ENCODE data around the gene FAH. TPM values are rescaled to one million over a fixed set of nuclear protein-coding genes. Genes with fewer than 3 reads are reported as not detected.

Gene FAH
- total RNA-seq, 2 experiments from 2014 or later: 32.0 to 34.6 TPM

GRCh38 chr15:80182611-80183261, 29.9 kb downstream of the FAH start:
- Mint-ChIP-seq H3K27ac (no peak overlapping the region), H3K4me3 (no peak overlapping the region), H3K27me3 (no peaks in the 10 kb centered on the region), H3K4me1 (peaks cover 2% of the 10 kb centered on the region), H3K9me3 (peaks cover 2% of the 10 kb centered on the region), H3K36me3 (peaks cover 50% of the 10 kb centered on the region)
- POLR2A ChIA-PET: no interaction called here
- ATAC-seq (ENCODE audit: low read depth) (no peak), DNase-seq (no peak)

GRCh38 chr15:80183306-80183705, 30.5 kb downstream of the FAH start:
- Mint-ChIP-seq H3K4me1 (peaks cover 2% of the 10 kb centered on the region), H3K4me3 (no peak overlapping the region), H3K9me3 (peaks cover 2% of the 10 kb centered on the region), H3K27me3 (no peaks in the 10 kb centered on the region), H3K36me3 (peaks cover 52% of the 10 kb centered on the region), H3K27ac (no peak overlapping the region)
- POLR2A ChIA-PET: no interaction called here
- no peak for DNase-seq
- no peak for ATAC-seq (ENCODE audit: low read depth)

- Mint-ChIP-seq H3K27me3 (no peaks in the 10 kb centered on the region), H3K4me1 (peaks cover 2% of the 10 kb centered on the region), H3K4me3 (no peak overlapping the region), H3K36me3 (peaks cover 56% of the 10 kb centered on the region), H3K27ac (no peak overlapping the region), H3K9me3 (peaks cover 2% of the 10 kb centered on the region)
- DNase-seq (no peak), ATAC-seq (ENCODE audit: low read depth) (no peak)
- POLR2A ChIA-PET: no interaction called here
Observed at GRCh38 chr15:80183886-80184285, 31.1 kb downstream of the FAH start.

GRCh38 chr15:80184554-80184953, 31.8 kb downstream of the FAH start:
- H3K9me3 Mint-ChIP-seq: peaks cover 2% of the 10 kb centered on the region
- no peak for ATAC-seq (ENCODE audit: low read depth)
- H3K4me3 Mint-ChIP-seq: no peak overlapping the region
- no peaks in the 10 kb centered on the region for H3K27me3 Mint-ChIP-seq
- peaks cover 59% of the 10 kb centered on the region for H3K36me3 Mint-ChIP-seq
- peaks cover 2% of the 10 kb centered on the region for H3K4me1 Mint-ChIP-seq
- POLR2A ChIA-PET: no interaction called here
- no peak overlapping the region for H3K27ac Mint-ChIP-seq
- no peak for DNase-seq

GRCh38 chr15:80185152-80185551, 32.4 kb downstream of the FAH start:
- no peaks in the 10 kb centered on the region for H3K27me3 Mint-ChIP-seq
- ATAC-seq (ENCODE audit: low read depth) (no peak), DNase-seq (no peak)
- H3K36me3 Mint-ChIP-seq: peaks cover 57% of the 10 kb centered on the region
- peaks cover 2% of the 10 kb centered on the region for H3K9me3 Mint-ChIP-seq
- peaks cover 2% of the 10 kb centered on the region for H3K4me1 Mint-ChIP-seq
- H3K4me3 Mint-ChIP-seq: no peak overlapping the region
- H3K27ac Mint-ChIP-seq: no peak overlapping the region
- POLR2A ChIA-PET: no interaction called here

- POLR2A ChIA-PET: no interaction called here
- H3K36me3 Mint-ChIP-seq: peaks cover 58% of the 10 kb centered on the region
- H3K9me3 Mint-ChIP-seq: peaks cover 2% of the 10 kb centered on the region
- no peaks in the 10 kb centered on the region for H3K27me3 Mint-ChIP-seq
- peaks cover 2% of the 10 kb centered on the region for H3K4me1 Mint-ChIP-seq
- no peak for DNase-seq
- no peak overlapping the region for H3K27ac Mint-ChIP-seq
- no peak overlapping the region for H3K4me3 Mint-ChIP-seq
- ATAC-seq (ENCODE audit: low read depth): no peak
Observed at GRCh38 chr15:80186066-80186465, 33.3 kb downstream of the FAH start.

GRCh38 chr15:80186597-80186996, 33.8 kb downstream of the FAH start:
- ATAC-seq (ENCODE audit: low read depth): no peak
- POLR2A ChIA-PET: interaction anchor here (0.6 kb wide), 1 partner anchor 90 kb away, joined by 5 read pairs; no protein-coding TSS in a partner anchor
- H3K27ac Mint-ChIP-seq: no peak overlapping the region
- H3K36me3 Mint-ChIP-seq: peaks cover 57% of the 10 kb centered on the region
- no peak overlapping the region for H3K4me3 Mint-ChIP-seq
- H3K9me3 Mint-ChIP-seq: peaks cover 2% of the 10 kb centered on the region
- DNase-seq: no peak
- no peaks in the 10 kb centered on the region for H3K27me3 Mint-ChIP-seq
- H3K4me1 Mint-ChIP-seq: peaks cover 2% of the 10 kb centered on the region

GRCh38 chr15:80188251-80188650, 35.5 kb downstream of the FAH start:
- H3K4me3 Mint-ChIP-seq: no peak overlapping the region
- H3K4me1 Mint-ChIP-seq: peaks cover 2% of the 10 kb centered on the region
- no peak overlapping the region for H3K27ac Mint-ChIP-seq
- no peak for ATAC-seq (ENCODE audit: low read depth)
- peaks cover 50% of the 10 kb centered on the region for H3K36me3 Mint-ChIP-seq
- no peak for DNase-seq
- POLR2A ChIA-PET: no interaction called here
- peaks cover 2% of the 10 kb centered on the region for H3K9me3 Mint-ChIP-seq
- no peaks in the 10 kb centered on the region for H3K27me3 Mint-ChIP-seq

GRCh38 chr15:80191198-80191597, 38.4 kb downstream of the FAH start:
- Mint-ChIP-seq H3K4me3 (no peak overlapping the region), H3K27ac (no peak overlapping the region), H3K9me3 (no peaks in the 10 kb centered on the region), H3K36me3 (peaks cover 29% of the 10 kb centered on the region), H3K4me1 (no peaks in the 10 kb centered on the region), H3K27me3 (no peaks in the 10 kb centered on the region)
- ATAC-seq (ENCODE audit: low read depth) (no peak), DNase-seq (no peak)
- POLR2A ChIA-PET: no interaction called here

- ATAC-seq (ENCODE audit: low read depth): no peak
- Mint-ChIP-seq H3K27ac (no peak overlapping the region), H3K36me3 (peaks cover 20% of the 10 kb centered on the region), H3K4me3 (no peak overlapping the region), H3K4me1 (no peaks in the 10 kb centered on the region), H3K27me3 (no peaks in the 10 kb centered on the region), H3K9me3 (no peaks in the 10 kb centered on the region)
- POLR2A ChIA-PET: no interaction called here
- no peak for DNase-seq
Observed at GRCh38 chr15:80191897-80192595, 39.2 kb downstream of the FAH start.

GRCh38 chr15:80194186-80194585, 41.4 kb downstream of the FAH start:
- DNase-seq (no peak), ATAC-seq (ENCODE audit: low read depth) (no peak)
- H3K4me3 Mint-ChIP-seq: no peak overlapping the region
- H3K36me3 Mint-ChIP-seq: peaks cover 2% of the 10 kb centered on the region
- H3K4me1 Mint-ChIP-seq: no peaks in the 10 kb centered on the region
- H3K27ac Mint-ChIP-seq: no peak overlapping the region
- H3K27me3 Mint-ChIP-seq: peaks cover 11% of the 10 kb centered on the region
- POLR2A ChIA-PET: no interaction called here
- no peaks in the 10 kb centered on the region for H3K9me3 Mint-ChIP-seq

- Mint-ChIP-seq H3K4me3 (no peak overlapping the region), H3K36me3 (peaks cover 1% of the 10 kb centered on the region), H3K9me3 (no peaks in the 10 kb centered on the region), H3K27me3 (peaks cover 11% of the 10 kb centered on the region), H3K27ac (no peak overlapping the region), H3K4me1 (no peaks in the 10 kb centered on the region)
- no peak for DNase-seq
- no peak for ATAC-seq (ENCODE audit: low read depth)
- POLR2A ChIA-PET: no interaction called here
Observed at GRCh38 chr15:80194914-80195313, 42.1 kb downstream of the FAH start.

GRCh38 chr15:80199366-80199765, 46.6 kb downstream of the FAH start:
- ATAC-seq (ENCODE audit: low read depth): no peak
- DNase-seq: no peak
- Mint-ChIP-seq H3K4me3 (no peak overlapping the region), H3K9me3 (no peaks in the 10 kb centered on the region), H3K27ac (no peak overlapping the region), H3K36me3 (no peaks in the 10 kb centered on the region), H3K27me3 (peaks cover 13% of the 10 kb centered on the region), H3K4me1 (no peaks in the 10 kb centered on the region)
- POLR2A ChIA-PET: no interaction called here

GRCh38 chr15:80199869-80200268, 47.1 kb downstream of the FAH start:
- Mint-ChIP-seq H3K36me3 (no peaks in the 10 kb centered on the region), H3K4me1 (no peaks in the 10 kb centered on the region), H3K27ac (no peak overlapping the region), H3K27me3 (peaks cover 13% of the 10 kb centered on the region), H3K4me3 (no peak overlapping the region), H3K9me3 (no peaks in the 10 kb centered on the region)
- ATAC-seq (ENCODE audit: low read depth): no peak
- DNase-seq: no peak
- POLR2A ChIA-PET: no interaction called here
